IMR-90 (cell line): Measurements from ENCODE around the gene CD46. TPM values are rescaled to one million over a fixed set of nuclear protein-coding genes. Genes with fewer than 3 reads are reported as not detected.

Source experiments
- ATAC-seq: fragments of 200-7000 bp; cut with Tn5 transposase; 2 replicates; pipeline ENCODE4 v1.9.1; 2020; ENCODE audit warnings: low read depth, mild to moderate bottlenecking, moderate library complexity
- BruUV-seq: library from RNA; stranded (reverse); fragments of 400-500 nt; replicated peaks from 2 replicates; lab custom pipeline; 2021; lab: Mats Ljungman, UMichigan
- CTCF ChIA-PET: fragments of 300-600 bp; formaldehyde crosslinking; extraction: SDS; loops from one replicate; lab custom pipeline; 2021; ENCODE audit warnings: antibody characterized with exemption; lab: Yijun Ruan, JAX
- POLR2A ChIA-PET: fragments of 300-600 bp; sonication (Branson Sonifier 250); formaldehyde crosslinking; loops from one replicate; lab custom pipeline; 2022; ENCODE audit warnings: antibody characterized with exemption; ENCODE audit not compliant: unreplicated experiment; lab: Charles Lee
- DNase-seq: peaks from one replicate; pipeline ENCODE4 v3.0.0; 2013
- H2AFZ ChIP-seq: replicated peaks from 2 replicates; pipeline ENCODE3; 2013; ENCODE audit warnings: low read length, mild to moderate bottlenecking; ENCODE audit not compliant: poor library complexity
- H2AK5ac ChIP-seq: 2 replicates; pipeline ENCODE4 v1.6.1; 2013; ENCODE audit warnings: low read depth, low read length, inconsistent platforms
- H2AK9ac ChIP-seq: replicated peaks from 2 replicates; pipeline ENCODE3; 2013; ENCODE audit warnings: mild to moderate bottlenecking, low read depth, low read length, moderate library complexity; ENCODE audit not compliant: poor library complexity
- H2BK120ac ChIP-seq: 2 replicates; pipeline ENCODE4 v1.6.1; 2013; ENCODE audit warnings: low read depth, low read length, inconsistent platforms
- H2BK15ac ChIP-seq: 3 replicates; pipeline ENCODE4 v1.6.1; 2013; ENCODE audit warnings: low read depth, low read length, inconsistent platforms
- H2BK20ac ChIP-seq: 2 replicates; pipeline ENCODE4 v1.6.1; 2013; ENCODE audit warnings: low read depth, mild to moderate bottlenecking, inconsistent platforms, low read length, moderate library complexity
- H2BK5ac ChIP-seq: 2 replicates; pipeline ENCODE4 v1.6.1; 2013; ENCODE audit warnings: mild to moderate bottlenecking, low read depth, low read length, inconsistent platforms; ENCODE audit not compliant: poor library complexity, severe bottlenecking
- H3K14ac ChIP-seq: replicated peaks from 2 replicates; pipeline ENCODE4 v1.6.1; 2013; ENCODE audit warnings: low read depth, low read length, inconsistent platforms
- H3K18ac ChIP-seq: 2 replicates; pipeline ENCODE4 v1.6.1; 2013; ENCODE audit warnings: low read depth, low read length, control low read depth
- H3K23ac ChIP-seq: 2 replicates; pipeline ENCODE4 v1.6.1; 2013; ENCODE audit warnings: low read depth, low read length, inconsistent platforms
- H3K27ac ChIP-seq: 2 replicates; pipeline ENCODE4 v1.5.1; 2013; ENCODE audit warnings: mild to moderate bottlenecking, control low read depth, low read length; ENCODE audit not compliant: insufficient read depth
- H3K27me3 ChIP-seq: 2 replicates; pipeline ENCODE4 v1.6.1; 2013; ENCODE audit warnings: low read length; ENCODE audit not compliant: control insufficient read depth, insufficient read depth
- H3K36me3 ChIP-seq: 2 replicates; pipeline ENCODE4 v1.6.1; 2013; ENCODE audit warnings: low read length, mixed read lengths; ENCODE audit not compliant: control insufficient read depth, insufficient read depth
- H3K4ac ChIP-seq: 2 replicates; pipeline ENCODE4 v1.6.1; 2013; ENCODE audit warnings: low read depth, low read length, inconsistent platforms
- H3K4me1 ChIP-seq: 2 replicates; pipeline ENCODE4 v1.6.1; 2013; ENCODE audit warnings: low read length, mixed read lengths; ENCODE audit not compliant: control insufficient read depth, insufficient read depth
- H3K4me2 ChIP-seq: 2 replicates; pipeline ENCODE4 v1.6.1; 2013; ENCODE audit warnings: low read depth, mild to moderate bottlenecking, control low read depth, low read length, moderate library complexity
- H3K4me3 ChIP-seq: 2 replicates; pipeline ENCODE4 v1.5.1; 2013; ENCODE audit warnings: low read depth, mild to moderate bottlenecking, control low read depth, low read length, moderate library complexity; ENCODE audit not compliant: insufficient read depth
- H3K56ac ChIP-seq: 2 replicates; pipeline ENCODE4 v1.6.1; 2013; ENCODE audit warnings: low read length, inconsistent platforms; ENCODE audit not compliant: insufficient read depth; ENCODE audit errors: extremely low read depth
- H3K79me1 ChIP-seq, 2 experiments: 2 replicates each; pipeline ENCODE4 v1.6.1; 2013; ENCODE audit warnings: low read length in 2 of 2, inconsistent platforms in 1 of 2, low read depth in 1 of 2
- H3K9ac ChIP-seq: 2 replicates; pipeline ENCODE4 v1.6.1; 2013; ENCODE audit warnings: low read depth, low read length, control low read depth
- H3K9me1 ChIP-seq: 2 replicates; pipeline ENCODE4 v1.6.1; 2013; ENCODE audit warnings: low read length, inconsistent platforms; ENCODE audit not compliant: insufficient read depth
- H3K9me3 ChIP-seq: 2 replicates; pipeline ENCODE4 v1.6.1; 2013; ENCODE audit warnings: low read length; ENCODE audit not compliant: control insufficient read depth, insufficient read depth
- H4K20me1 ChIP-seq: 2 replicates; pipeline ENCODE4 v1.6.1; 2013; ENCODE audit warnings: low read length, inconsistent platforms; ENCODE audit not compliant: insufficient read depth
- H4K5ac ChIP-seq: 2 replicates; pipeline ENCODE4 v1.6.1; 2013; ENCODE audit warnings: mild to moderate bottlenecking, low read depth, low read length, control low read depth
- H4K8ac ChIP-seq, 2 experiments: 2 replicates each; pipeline ENCODE4 v1.6.1; 2013; ENCODE audit warnings: low read depth in 2 of 2, low read length in 2 of 2, control low read depth in 1 of 2, inconsistent platforms in 1 of 2
- H4K91ac ChIP-seq: 2 replicates; pipeline ENCODE4 v1.6.1; 2013; ENCODE audit warnings: low read depth, low read length, inconsistent platforms; ENCODE audit not compliant: insufficient read depth
- CEBPB ChIP-seq: IDR thresholded peaks from 2 replicates; pipeline ENCODE4 v1.6.1; 2012; ENCODE audit warnings: low read depth, low read length, improper control_type of control experiment
- CHD1 ChIP-seq: IDR thresholded peaks from 2 replicates; pipeline ENCODE4 v1.6.1; 2012; ENCODE audit warnings: low read depth, low read length, improper control_type of control experiment
- CTCF ChIP-seq: conservative IDR thresholded peaks from 2 replicates; pipeline ENCODE4 v1.5.1; 2012; ENCODE audit warnings: mild to moderate bottlenecking, low read depth, low read length, improper control_type of control experiment
- ELK1 ChIP-seq: fragments of 150-350 bp; IDR thresholded peaks from 2 replicates; pipeline ENCODE4 v1.6.1; 2016; ENCODE audit warnings: low read depth, mild to moderate bottlenecking, low read length, moderate library complexity, borderline replicate concordance
- FOS ChIP-seq: fragments of 150-350 bp; IDR thresholded peaks from 2 replicates; pipeline ENCODE4 v1.6.1; 2016; ENCODE audit warnings: low read depth, low read length
- MAFK ChIP-seq: IDR thresholded peaks from 2 replicates; pipeline ENCODE4 v1.6.1; 2012; ENCODE audit warnings: low read depth, low read length, improper control_type of control experiment
- MAZ ChIP-seq: IDR thresholded peaks from 2 replicates; pipeline ENCODE4 v1.6.1; 2012; ENCODE audit warnings: low read depth, mild to moderate bottlenecking, low read length, improper control_type of control experiment, moderate library complexity, borderline replicate concordance
- MXI1 ChIP-seq: IDR thresholded peaks from 2 replicates; pipeline ENCODE4 v1.6.1; 2012; ENCODE audit warnings: low read depth, mild to moderate bottlenecking, low read length, moderate library complexity, borderline replicate concordance
- NFE2L2 ChIP-seq: fragments of 150-350 bp; IDR thresholded peaks from 2 replicates; pipeline ENCODE4 v1.6.1; 2016; ENCODE audit warnings: low read depth, mild to moderate bottlenecking, low read length
- POLR2A ChIP-seq: IDR thresholded peaks from 2 replicates; pipeline ENCODE4 v1.6.1; 2012; ENCODE audit warnings: mild to moderate bottlenecking, low read depth, low read length
- RAD21 ChIP-seq: IDR thresholded peaks from 2 replicates; pipeline ENCODE4 v1.6.1; 2012; ENCODE audit warnings: low read length, improper control_type of control experiment
- RCOR1 ChIP-seq: IDR thresholded peaks from 2 replicates; pipeline ENCODE4 v1.6.1; 2012; ENCODE audit warnings: mild to moderate bottlenecking, low read length, improper control_type of control experiment; ENCODE audit not compliant: insufficient replicate concordance
- SMC3 ChIP-seq: fragments of 150-350 bp; IDR thresholded peaks from 2 replicates; pipeline ENCODE4 v1.6.1; 2016; ENCODE audit warnings: low read depth, mild to moderate bottlenecking, antibody characterized with exemption, low read length, moderate library complexity
- WGBS, 2 experiments: methylation state at CpG; one replicate each; pipeline versions ENCODE4 v1.1.5 to v1.1.7; 2013; ENCODE audit warnings: missing lambda C conversion rate in 2 of 2; ENCODE audit not compliant: insufficient read length in 1 of 2; ENCODE audit errors: extremely low coverage in 2 of 2; 5-methylcytosine and 5-hydroxymethylcytosine counted together
- dilution Hi-C: fragments of 300-500 bp; cut with HindIII; formaldehyde crosslinking; loops from one replicate; pipeline ENCODE4 v1.14.3; 2018; ENCODE audit warnings: low sequenced_read_pairs; ENCODE audit not compliant: unreplicated experiment
- in situ Hi-C: fragments of 300-500 bp; cut with MboI; formaldehyde crosslinking; loops from 3 replicates; pipeline ENCODE4 v1.14.3; 2019; ENCODE audit warnings: low sequenced_read_pairs, inconsistent platforms, mixed read lengths
- intact Hi-C: fragments of 100-400 bp; cut with micrococcal nuclease; formaldehyde crosslinking; loops from 2 replicates; pipeline ENCODE4 v1.10.0; 2022
- polyA plus RNA-seq, 3 experiments: library from polyadenylated mRNA; depleted of rRNA; stranded (reverse); fragments of >200 nt; gene quantifications; 2 replicates each; pipeline ENCODE4 v1.2.3, GENCODE V29; 2012; ENCODE audit warnings: low replicate concordance in 1 of 3
- total RNA-seq: library from RNA; depleted of rRNA; stranded (reverse); fragments of >200 nt; gene quantifications from 2 replicates; pipeline ENCODE4 v1.2.3, GENCODE V29; 2012

CD46 gene
- total and polyA plus RNA-seq, 2 of the 4 experiments (the other 2 are of a cell fraction): 37.1 to 82.0 TPM

GRCh38 chr1:207825409-207825695 is 73.5 kb downstream of the CD46 start:
- peak overlapping the region; percentile 81 for H2BK120ac ChIP-seq
- ATAC-seq (no peak), DNase-seq (no peak)
- H3K4ac ChIP-seq: peak overlapping the region; percentile 20
- CTCF ChIA-PET: interaction anchor here (1.0 kb wide), 1 partner anchor 43 kb away, joined by 3 read pairs; no protein-coding TSS in a partner anchor
- no peak overlapping the region for H2AK9ac ChIP-seq
- dilution Hi-C loops (no loop called here), intact Hi-C loops (no loop called here), in situ Hi-C loops (loop anchor here (5.0 to 10.0 kb wide), 2 partner anchors 42 to 139 kb away; no protein-coding TSS in a partner anchor)
- H3K36me3 ChIP-seq: no peaks in the 10 kb centered on the region
- peak overlapping the region; percentile 34; the same call in 1 of the 2 replicates for H3K23ac ChIP-seq
- peak overlapping the region; percentile 83 for H3K18ac ChIP-seq
- H3K27ac ChIP-seq: peak overlapping the region; percentile 69; the same call in 1 of the 2 replicates
- peak overlapping the region; percentile 31; the same call in 2 of the 3 replicates for H2BK15ac ChIP-seq
- peak overlapping the region; percentile 6 for H2BK5ac ChIP-seq
- H3K27me3 ChIP-seq: no peaks in the 10 kb centered on the region
- H3K9me1 ChIP-seq: peaks cover 4% of the 10 kb centered on the region; the same call in 1 of the 2 replicates
- peak overlapping the region; percentile 39 for H3K4me2 ChIP-seq
- TF ChIP-seq NFE2L2 (no peak), MAFK (no peak), MXI1 (no peak), CTCF (no peak), MAZ (no peak), ELK1 (no peak), CHD1 (no peak), RCOR1 (no peak), SMC3 (no peak), CEBPB (no peak), FOS (no peak), POLR2A (no peak), RAD21 (no peak)
- H2BK20ac ChIP-seq: peak overlapping the region; percentile 72
- WGBS, 2 experiments: no CpG with 5 or more reads among the region's 2 CpGs
- H3K9me3 ChIP-seq: no peaks in the 10 kb centered on the region
- no peak overlapping the region for H4K91ac ChIP-seq
- H2AK5ac ChIP-seq: peak overlapping the region; percentile 7; the same call in 1 of the 2 replicates
- H3K79me1 ChIP-seq: peaks cover 0 to 8% of the 10 kb centered on the region in 2 experiments; a peak in 1 of 4 replicates
- peak overlapping the region; percentile 57 for H2AFZ ChIP-seq
- H3K4me3 ChIP-seq: no peak overlapping the region
- H3K56ac ChIP-seq: no peak overlapping the region
- POLR2A ChIA-PET: no interaction called here
- H3K9ac ChIP-seq: no peak overlapping the region
- H4K5ac ChIP-seq: peak overlapping the region; percentile 80
- peaks cover 27% of the 10 kb centered on the region for H3K4me1 ChIP-seq
- 0 out of 2 replicates have a peak overlapping the region, but pooled peaks have one; percentile 5 for H3K14ac ChIP-seq
- no peaks in the 10 kb centered on the region for H4K20me1 ChIP-seq
- H4K8ac ChIP-seq: peak overlapping the region in 1 of 2 experiments; percentile 38; a peak in 2 of 4 replicates
- no TSS peak for BruUV-seq
